HL-60 (cell line): ENCODE data around the gene VSX1.

Experiments used
- CTCF ChIP-seq: IDR thresholded peaks from one replicate; pipeline ENCODE4 v1.5.1; 2011; ENCODE audit warnings: low read length, control low read depth, inconsistent platforms; ENCODE audit not compliant: insufficient read depth
- POLR2AphosphoS5 ChIP-seq: IDR thresholded peaks from 2 replicates; pipeline ENCODE4 v1.6.1; 2012; ENCODE audit warnings: low read depth
- REST ChIP-seq: IDR thresholded peaks from 2 replicates; pipeline ENCODE4 v1.6.1; 2012; ENCODE audit warnings: low read depth; ENCODE audit not compliant: insufficient replicate concordance
- SPI1 ChIP-seq: IDR thresholded peaks from 2 replicates; pipeline ENCODE4 v1.6.1; 2012; ENCODE audit warnings: low read depth, mild to moderate bottlenecking, borderline replicate concordance

GRCh38 chr20:25089662-25090061 lies 7.7 kb upstream of the VSX1 start:
- TF ChIP-seq POLR2AphosphoS5 (no peak), REST (no peak), CTCF (no peak), SPI1 (no peak)
